Nephron (organoid): ENCODE results near the gene DUS2.
"Not testable (repeated sequence)": the region's sequence is repeated elsewhere in the genome, so short reads cannot be mapped to it uniquely, and the experiment has no call there.

Source experiments
- H3K27ac Mint-ChIP-seq, 3 experiments: 2 replicates each; pipeline ENCODE4 v1.8.0; 2020; ENCODE audit warnings: mixed read lengths in 3 of 3, mild to moderate bottlenecking in 2 of 3, moderate library complexity in 1 of 3
- H3K27me3 Mint-ChIP-seq: 2 replicates; pipeline ENCODE4 v1.8.0; 2021; ENCODE audit warnings: low read depth, mild to moderate bottlenecking, moderate library complexity, mixed read lengths
- H3K36me3 Mint-ChIP-seq: 2 replicates; pipeline ENCODE4 v1.8.0; 2020; ENCODE audit warnings: low read depth, mixed read lengths
- H3K4me1 Mint-ChIP-seq: 2 replicates; pipeline ENCODE4 v1.8.0; 2020; ENCODE audit warnings: mixed read lengths
- H3K4me3 Mint-ChIP-seq, 3 experiments: 2 replicates each; pipeline ENCODE4 v1.8.0; 2020; ENCODE audit warnings: mild to moderate bottlenecking in 3 of 3, mixed read lengths in 3 of 3, moderate library complexity in 2 of 3
- H3K9me3 Mint-ChIP-seq: 2 replicates; pipeline ENCODE4 v1.8.0; 2020; ENCODE audit warnings: mixed read lengths
- CTCF ChIP-seq, 3 experiments: fragments of 200-600 bp; sonication (generic); IDR thresholded peaks; one replicate each; pipeline ENCODE4 v1.5.0; 2021; ENCODE audit warnings: antibody characterized with exemption in 3 of 3; ENCODE audit not compliant: unreplicated experiment in 3 of 3

Gene DUS2

GRCh38 chr16:68021490-68021889 is 1.6 kb upstream of the DUS2 start:
- H3K27me3 Mint-ChIP-seq, result no peaks in the 10 kb centered on the region
- H3K27ac Mint-ChIP-seq, result no peak overlapping the region
- H3K4me1 Mint-ChIP-seq, result peaks cover 4% of the 10 kb centered on the region
- no peaks in the 10 kb centered on the region for H3K9me3 Mint-ChIP-seq
- H3K36me3 Mint-ChIP-seq, result peaks cover 12% of the 10 kb centered on the region
- peak overlapping the region; percentile 100 for H3K4me3 Mint-ChIP-seq
- TF ChIP-seq CTCF (IDR thresholded peaks at IDR 0.05; ENCODE audit: unreplicated experiment in 3 of 3), result no peak

GRCh38 chr16:68022278-68022727 is 781 bp upstream of the DUS2 start:
- Mint-ChIP-seq H3K4me3 (peak overlapping the region; percentile 100), H3K27me3 (no peaks in the 10 kb centered on the region)

GRCh38 chr16:68028996-68029395 is 5.9 kb downstream of the DUS2 start:
- Mint-ChIP-seq H3K4me3 (no peak overlapping the region), H3K4me1 (no peaks in the 10 kb centered on the region), H3K36me3 (peaks cover 16% of the 10 kb centered on the region), H3K9me3 (no peaks in the 10 kb centered on the region), H3K27me3 (no peaks in the 10 kb centered on the region), H3K27ac (no peak overlapping the region)
- TF ChIP-seq CTCF (IDR thresholded peaks at IDR 0.05; ENCODE audit: unreplicated experiment in 3 of 3), result no peak

More at GRCh38 chr16:68022278-68022727, 781 bp upstream of the DUS2 start:
- H3K9me3 Mint-ChIP-seq, result no peaks in the 10 kb centered on the region
- peak overlapping the region in 2 of 3 experiments; percentile 29 to 92 for H3K27ac Mint-ChIP-seq
- no peak for TF ChIP-seq CTCF (IDR thresholded peaks at IDR 0.05; ENCODE audit: unreplicated experiment in 3 of 3)
- peaks cover 4% of the 10 kb centered on the region for H3K4me1 Mint-ChIP-seq
- H3K36me3 Mint-ChIP-seq, result peaks cover 13% of the 10 kb centered on the region

DNA sequence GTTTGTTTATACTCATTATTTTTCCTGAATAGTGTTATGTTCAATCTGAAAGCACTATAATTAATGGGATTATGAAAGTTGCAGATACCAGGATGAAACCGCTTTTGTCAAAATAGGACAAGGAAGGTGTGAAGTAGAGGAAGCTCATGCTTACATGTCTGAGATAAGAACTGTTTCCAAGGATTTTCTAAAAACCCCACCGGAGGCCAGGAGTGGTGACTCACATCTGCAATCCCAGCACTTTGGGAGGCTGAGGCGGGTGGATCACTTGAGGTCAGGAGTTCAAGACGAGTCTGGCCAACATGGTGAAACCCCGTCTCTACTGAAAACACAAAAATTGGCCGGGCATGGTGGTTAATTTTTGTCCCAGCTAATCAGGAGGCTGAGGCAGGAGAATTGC is 7.0 kb downstream of the DUS2 start:
- not testable (repeated sequence) for H3K9me3 Mint-ChIP-seq, H3K4me3 Mint-ChIP-seq, H3K27ac Mint-ChIP-seq, H3K27me3 Mint-ChIP-seq, H3K4me1 Mint-ChIP-seq
- peaks cover 16% of the 10 kb centered on the region for H3K36me3 Mint-ChIP-seq

DNA sequence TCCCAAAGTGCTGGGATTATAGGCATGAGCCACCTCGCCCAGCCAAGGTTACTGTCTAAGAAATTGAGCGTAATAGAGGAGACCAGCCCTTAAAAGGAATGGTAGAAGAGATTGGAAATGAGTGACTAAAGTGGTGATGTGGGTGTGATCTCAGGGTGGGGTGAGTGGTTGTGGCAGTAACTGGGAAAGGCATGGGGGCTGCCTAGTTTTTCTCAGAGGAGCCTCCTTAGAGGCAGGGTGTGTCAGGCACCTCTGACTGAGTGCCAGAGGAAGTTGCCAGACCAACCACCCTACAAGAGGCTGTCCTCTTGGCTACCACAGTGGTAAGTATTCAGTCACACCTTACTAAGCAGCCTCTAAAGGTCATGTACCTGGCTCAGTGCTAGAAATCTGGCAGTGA is 8.9 kb downstream of the DUS2 start:
- Mint-ChIP-seq H3K9me3 (no peaks in the 10 kb centered on the region), H3K4me1 (no peaks in the 10 kb centered on the region), H3K4me3 (no peak overlapping the region), H3K27ac (no peak overlapping the region), H3K36me3 (peaks cover 12% of the 10 kb centered on the region), H3K27me3 (no peaks in the 10 kb centered on the region)
- TF ChIP-seq CTCF (IDR thresholded peaks at IDR 0.05; ENCODE audit: unreplicated experiment in 3 of 3), result no peak

GRCh38 chr16:68033101-68033500 is 10.0 kb downstream of the DUS2 start:
- Mint-ChIP-seq H3K27ac (no peak overlapping the region), H3K27me3 (no peaks in the 10 kb centered on the region), H3K9me3 (no peaks in the 10 kb centered on the region), H3K4me3 (no peak overlapping the region), H3K36me3 (peaks cover 8% of the 10 kb centered on the region), H3K4me1 (no peaks in the 10 kb centered on the region)
- no peak for TF ChIP-seq CTCF (IDR thresholded peaks at IDR 0.05; ENCODE audit: unreplicated experiment in 3 of 3)
